Embryonic facial prominence (tissue), 1 donor: Measurements from ENCODE around the gene RIN3.

Source experiments
- DNase-seq: peaks from one replicate; pipeline ENCODE4 v3.0.0-alpha.2; 2016; ENCODE audit errors: extremely low spot score

RIN3 gene

DNA sequence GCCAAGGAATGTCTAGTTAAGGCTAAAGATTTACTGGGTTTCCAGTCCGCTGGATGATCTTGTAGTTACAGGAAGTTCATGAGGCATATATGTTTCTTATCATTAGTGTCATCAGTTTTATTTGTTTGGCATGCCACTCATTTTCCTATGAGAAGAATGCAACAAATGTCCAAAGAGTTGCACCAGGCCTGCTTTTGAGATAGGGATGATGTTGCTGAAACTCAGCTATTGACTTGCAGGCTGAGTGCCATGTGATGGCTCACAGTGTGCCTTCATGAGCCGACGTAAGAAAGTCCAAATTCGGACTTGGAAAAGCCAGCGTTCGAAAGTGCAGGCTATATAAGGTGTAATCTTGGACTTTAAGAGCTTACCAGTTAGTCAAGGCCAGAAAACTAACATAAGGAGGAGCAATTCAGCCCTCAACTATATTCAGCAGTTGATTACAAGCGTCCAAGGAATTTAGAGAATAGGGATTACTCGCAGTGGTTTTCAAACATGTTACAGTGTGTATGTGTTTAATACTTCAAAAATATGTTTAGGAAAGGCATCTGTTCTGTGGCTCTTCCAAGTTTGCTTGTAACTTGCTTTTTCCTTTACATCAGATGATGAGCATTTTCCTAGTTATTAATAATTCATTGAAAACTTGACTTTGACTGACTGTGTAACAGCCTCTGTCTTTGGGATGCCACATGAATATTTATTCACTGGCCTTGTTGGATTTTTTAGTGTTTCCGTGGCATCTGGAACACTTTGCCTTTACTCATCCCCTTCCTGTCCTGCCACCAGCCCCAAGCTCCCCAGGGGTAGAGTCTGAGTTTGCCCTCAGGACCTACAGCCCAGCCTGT is 133.6 kb downstream of the RIN3 start:
- DNase-seq, result peak; percentile 61

DNA sequence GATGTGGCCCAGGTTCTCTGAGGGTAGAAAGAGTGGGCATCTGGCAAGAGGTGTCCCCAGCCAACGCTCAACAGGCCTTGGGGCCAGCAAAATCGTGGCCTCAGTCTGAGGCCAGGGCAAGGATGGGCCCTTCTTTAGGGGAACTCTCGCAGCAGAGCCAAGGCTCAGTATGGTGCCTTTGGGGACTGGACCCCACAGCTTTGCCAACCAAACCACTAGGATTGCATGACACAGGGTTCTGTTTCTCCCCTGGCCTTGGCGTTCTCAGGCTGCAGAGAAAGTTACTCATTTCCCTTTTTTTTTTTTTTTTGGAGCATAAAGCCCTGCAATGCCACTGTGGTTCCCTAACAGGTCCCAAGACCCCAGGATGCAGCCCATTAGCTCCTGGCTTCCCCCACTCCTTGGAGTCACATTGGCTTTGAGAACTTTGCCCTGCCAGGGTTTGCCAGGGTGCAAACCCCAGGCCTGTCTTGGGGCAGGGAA is 134.3 kb downstream of the RIN3 start:
- no peak for DNase-seq

DNA sequence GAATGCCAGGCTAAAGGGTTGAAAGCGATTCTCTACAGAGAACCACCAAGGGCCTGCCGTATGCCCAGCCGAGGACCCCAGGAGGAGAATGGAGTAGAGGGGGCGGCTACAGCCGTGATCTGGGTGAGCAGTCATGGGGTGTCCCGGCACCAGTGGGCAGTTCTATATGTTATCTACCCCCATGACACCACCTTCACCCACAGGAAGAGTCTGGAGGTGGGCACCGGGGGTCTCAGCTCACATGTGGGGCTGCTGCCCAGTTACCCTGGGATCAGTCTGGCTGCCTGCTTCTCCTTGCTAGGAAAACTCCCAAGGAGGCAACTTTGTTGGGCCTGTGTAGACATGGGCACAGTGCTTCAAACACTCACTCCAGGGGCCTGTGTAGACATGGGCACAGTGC is 135.5 kb downstream of the RIN3 start:
- DNase-seq, result no peak

DNA sequence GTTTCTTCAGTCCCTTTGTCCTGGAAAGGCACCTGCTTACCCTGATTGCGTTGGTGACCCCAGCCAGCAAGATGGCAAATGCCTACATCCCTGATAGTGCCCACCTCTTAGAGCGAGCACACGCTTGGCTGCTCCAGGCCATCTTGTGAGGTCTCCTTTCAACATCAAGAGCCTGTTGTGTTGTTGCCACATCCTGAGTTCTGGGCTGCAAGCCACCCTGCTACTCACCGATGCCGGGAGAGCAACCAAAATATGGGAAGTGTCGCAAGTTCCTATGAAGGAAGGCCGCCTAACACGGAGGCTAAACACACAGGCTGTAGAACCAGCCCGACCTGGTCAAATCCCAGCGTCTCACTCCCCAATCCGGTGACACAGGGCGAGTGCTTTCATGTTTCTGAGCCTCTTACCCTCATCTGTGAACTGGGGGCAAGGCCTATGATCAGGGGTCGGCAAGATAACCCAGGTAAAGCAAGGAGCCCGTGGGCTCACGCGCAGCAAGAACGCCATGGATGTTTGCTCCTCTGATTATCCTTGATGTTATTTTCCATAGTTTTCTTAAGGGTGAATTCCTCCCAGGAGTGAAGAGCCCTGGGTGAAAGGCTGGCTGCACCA is 136.5 kb downstream of the RIN3 start:
- no peak for DNase-seq

DNA sequence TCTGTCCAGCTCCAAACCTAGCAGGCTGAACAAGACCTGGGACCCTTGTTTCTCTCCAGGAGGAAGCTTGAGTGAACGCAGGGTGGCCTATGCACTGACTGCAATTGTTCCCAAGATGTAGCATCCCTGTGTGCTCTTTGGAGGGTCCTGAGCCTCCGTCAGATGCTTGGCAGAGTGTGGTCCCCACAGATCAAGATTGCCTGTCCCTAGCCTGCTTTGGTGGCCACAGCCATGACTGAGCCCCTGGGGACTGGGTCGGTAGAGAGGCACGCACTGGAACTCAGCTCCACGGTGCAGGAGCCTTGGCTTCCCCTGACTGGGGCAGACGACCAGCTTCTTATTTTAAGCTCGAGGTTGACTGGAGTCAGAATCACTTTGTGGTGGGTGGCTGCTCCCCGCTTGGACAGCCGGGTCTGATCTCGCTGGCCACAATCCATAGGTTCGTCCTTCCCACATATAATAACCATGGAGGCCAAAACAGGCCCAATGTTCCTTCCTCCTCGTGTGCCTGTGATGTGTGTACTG is 137.1 kb downstream of the RIN3 start:
- DNase-seq, result no peak

DNA sequence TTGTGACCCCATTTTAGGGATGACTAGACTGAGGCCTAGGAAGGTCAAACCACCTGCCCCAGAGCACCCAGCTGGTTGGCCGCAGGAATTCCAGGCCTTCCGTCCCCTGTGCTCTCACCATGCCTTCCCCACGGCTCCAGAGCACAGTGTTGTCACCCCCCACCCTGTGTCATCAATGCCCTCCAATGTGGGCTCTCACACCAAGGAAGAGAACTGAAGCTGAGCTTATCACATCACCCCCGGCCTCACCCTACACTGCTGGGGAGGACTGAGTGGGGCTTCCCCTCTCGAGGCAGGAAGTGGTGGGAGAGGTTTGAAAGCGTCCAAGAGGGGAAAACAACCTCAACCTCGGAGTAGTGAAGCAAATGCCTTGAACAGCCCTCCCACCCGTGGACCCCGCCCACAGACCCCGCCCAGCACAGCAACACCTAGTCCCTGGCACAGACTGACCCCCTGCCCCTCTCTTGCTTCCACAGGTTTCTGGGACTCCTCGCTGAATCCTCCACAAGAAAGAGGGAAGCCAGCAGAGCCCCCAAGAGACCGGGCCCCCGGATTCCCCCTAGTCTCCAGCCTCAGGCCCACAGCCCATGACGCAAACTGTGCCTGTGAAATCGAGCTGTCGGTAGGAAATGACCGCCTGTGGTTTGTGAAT is 137.7 kb downstream of the RIN3 start:
- no peak for DNase-seq

DNA sequence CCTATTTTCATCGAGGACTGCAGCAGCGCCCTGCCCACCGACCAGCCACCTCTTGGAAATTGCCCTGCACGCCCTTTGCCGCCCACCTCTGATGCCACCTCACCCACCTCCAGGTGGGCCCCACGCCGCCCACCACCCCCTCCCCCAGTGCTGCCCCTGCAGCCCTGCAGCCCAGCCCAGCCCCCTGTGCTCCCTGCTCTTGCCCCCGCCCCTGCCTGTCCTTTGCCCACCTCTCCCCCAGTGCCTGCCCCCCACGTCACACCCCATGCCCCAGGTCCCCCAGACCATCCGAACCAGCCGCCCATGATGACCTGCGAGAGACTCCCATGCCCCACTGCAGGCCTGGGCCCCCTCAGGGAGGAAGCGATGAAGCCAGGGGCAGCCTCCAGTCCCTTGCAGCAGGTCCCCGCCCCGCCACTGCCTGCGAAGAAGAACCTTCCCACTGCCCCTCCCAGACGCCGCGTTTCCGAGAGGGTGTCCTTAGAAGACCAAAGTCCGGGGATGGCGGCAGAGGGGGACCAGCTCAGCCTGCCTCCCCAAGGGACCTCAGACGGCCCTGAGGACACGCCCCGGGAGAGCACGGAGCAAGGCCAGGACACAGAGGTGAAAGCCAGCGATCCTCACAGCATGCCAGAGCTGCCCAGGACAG is 138.3 kb downstream of the RIN3 start:
- no peak for DNase-seq

DNA sequence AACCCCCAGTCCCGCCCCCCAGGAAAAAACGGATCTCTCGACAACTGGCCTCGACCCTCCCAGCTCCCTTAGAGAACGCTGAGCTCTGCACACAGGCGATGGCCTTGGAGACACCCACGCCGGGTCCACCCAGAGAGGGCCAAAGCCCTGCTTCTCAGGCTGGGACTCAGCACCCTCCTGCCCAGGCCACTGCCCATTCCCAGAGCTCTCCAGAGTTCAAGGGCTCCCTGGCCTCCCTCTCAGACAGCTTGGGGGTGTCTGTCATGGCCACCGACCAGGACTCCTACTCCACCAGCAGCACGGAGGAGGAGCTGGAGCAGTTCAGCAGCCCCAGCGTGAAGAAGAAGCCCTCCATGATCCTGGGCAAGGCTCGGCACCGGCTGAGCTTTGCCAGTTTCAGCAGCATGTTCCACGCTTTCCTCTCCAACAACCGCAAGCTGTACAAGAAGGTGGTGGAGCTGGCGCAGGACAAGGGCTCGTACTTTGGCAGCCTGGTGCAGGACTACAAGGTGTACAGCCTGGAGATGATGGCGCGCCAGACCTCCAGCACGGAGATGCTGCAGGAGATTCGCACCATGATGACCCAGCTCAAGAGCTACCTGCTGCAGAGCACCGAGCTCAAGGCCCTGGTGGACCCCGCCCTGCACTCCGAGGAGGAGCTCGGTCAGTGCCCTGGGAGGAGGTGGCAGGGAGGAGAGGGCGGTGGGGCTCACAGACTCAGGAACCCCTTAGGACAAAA is 139.0 kb downstream of the RIN3 start:
- no peak for DNase-seq

DNA sequence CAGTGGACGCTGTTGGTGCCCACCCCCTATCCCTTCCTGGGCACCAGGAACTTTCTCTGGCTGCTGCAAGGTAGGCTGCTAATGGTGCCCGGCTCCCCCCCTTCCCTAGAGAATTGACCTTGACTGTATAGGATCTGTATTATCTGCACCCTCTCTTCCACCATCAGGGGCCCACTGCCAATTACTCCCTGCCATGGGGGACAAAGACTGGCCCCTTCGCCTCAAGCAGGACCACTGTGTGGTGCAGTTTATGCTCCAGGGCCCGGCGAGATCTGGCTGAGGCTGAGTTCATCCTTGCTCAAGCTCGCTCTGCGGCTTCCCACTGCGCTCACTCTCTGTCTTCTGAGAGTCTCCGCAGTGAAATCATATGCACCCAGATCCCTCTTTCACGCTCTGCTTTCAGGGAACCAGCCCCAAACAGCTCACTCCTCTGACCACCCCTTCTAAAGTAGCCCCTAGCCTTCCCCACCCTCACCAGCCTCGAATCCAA is 139.6 kb downstream of the RIN3 start:
- no peak for DNase-seq

DNA sequence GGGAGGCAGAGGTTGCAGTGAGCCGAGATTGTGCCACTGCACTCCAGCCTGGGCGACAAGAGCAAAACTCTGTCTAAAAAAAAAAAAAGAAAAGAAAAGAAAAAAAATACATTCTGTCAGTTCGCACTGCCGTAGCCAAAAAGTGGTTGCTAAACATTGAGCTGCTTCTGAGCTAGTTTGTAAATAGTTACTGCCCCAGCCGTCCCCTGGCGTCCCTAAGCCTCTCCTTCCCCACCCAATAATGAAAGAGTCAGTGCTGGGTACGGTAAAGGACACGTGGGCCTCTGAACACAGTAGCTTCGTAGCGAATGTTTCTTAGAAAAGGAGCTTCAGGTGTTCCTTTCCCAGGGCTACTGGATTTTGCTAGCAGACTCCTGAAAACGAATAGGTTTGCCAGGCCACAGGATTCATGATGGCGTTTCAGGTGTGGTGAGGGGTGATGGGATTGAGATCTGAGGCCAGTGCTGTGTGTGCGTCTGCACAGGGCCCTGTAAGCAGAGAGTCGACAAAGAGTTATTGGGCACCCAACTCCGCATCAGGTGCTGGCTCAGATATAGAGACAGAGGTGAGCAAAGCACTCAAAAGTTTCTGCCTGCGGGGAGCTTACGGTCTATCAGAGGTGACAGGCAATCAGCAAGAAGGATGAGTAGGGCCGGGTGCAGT is 140.8 kb downstream of the RIN3 start:
- DNase-seq, result no peak

DNA sequence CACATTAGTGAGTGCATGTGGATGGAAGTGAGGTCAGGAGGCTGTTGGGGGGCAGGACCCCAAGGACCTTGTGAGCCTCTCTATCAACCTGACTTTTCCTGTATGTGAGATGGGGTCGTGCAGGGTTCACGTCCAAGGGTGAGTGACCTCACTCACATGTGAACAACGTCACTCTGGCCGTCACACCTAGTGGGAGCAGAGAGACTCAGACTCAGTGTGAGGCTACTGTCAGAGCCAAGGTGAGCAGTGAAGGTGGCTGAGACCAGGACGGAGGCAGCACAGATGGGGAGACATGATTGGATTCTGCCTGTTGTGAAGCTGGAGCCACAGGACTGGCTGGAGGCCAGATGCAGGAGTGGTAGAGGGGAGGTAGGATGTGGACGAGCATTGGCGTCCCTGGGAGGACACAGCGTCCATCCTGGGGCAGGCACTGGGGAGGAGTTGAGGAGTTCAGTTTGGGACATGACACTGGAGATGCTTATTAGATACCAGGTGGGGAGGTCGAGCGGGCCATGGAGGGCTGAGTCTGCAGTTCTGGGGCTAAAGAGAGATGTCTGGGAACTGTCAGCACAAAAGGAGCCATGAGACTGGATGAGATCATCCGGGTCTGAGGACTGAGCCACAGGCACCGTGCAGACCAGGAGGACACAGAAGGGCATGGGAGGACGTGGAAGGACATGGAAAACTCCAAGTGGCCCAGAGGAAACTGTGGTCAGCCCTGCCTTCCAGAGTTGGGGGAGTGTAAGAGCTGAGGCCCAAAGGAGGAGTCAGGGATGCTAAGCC is 142.0 kb downstream of the RIN3 start:
- no peak for DNase-seq

DNA sequence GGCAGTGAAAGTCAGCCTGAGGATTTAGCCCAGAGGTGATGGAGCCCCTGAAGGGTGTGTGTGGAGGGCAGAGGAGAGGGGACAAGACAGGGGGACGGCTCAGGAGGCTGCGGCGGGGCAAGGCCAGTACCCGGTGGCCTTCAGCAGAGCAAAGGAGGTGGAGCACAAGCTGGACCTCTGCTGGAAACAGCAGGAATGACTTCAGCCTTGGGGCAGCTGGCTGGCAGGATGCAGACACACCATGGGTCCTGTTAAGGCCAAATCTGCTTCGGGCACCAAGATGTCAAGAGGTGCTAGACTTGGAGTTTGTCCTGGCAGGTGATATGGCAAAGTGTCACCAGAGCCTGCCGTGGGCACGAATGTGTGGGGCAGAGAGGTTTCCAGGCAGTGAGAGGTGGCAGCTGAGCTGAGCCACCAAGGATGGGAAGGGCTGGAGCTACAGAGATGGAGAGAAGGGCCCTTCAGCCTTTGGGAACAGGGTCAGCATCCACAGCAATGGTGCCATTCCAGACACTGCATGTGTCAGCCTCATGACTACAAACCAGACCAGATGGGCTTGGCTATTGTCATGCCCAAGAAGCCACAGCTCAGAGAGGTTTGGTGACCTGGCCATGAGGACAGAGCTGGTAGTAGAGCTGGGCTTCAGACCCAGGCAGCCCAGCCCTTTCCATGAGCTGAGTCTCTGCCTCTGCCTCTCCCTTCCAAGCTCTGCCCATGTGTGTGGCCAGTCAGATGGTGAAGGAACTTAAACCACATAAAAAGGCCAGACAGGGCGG is 142.9 kb downstream of the RIN3 start:
- no peak for DNase-seq

DNA sequence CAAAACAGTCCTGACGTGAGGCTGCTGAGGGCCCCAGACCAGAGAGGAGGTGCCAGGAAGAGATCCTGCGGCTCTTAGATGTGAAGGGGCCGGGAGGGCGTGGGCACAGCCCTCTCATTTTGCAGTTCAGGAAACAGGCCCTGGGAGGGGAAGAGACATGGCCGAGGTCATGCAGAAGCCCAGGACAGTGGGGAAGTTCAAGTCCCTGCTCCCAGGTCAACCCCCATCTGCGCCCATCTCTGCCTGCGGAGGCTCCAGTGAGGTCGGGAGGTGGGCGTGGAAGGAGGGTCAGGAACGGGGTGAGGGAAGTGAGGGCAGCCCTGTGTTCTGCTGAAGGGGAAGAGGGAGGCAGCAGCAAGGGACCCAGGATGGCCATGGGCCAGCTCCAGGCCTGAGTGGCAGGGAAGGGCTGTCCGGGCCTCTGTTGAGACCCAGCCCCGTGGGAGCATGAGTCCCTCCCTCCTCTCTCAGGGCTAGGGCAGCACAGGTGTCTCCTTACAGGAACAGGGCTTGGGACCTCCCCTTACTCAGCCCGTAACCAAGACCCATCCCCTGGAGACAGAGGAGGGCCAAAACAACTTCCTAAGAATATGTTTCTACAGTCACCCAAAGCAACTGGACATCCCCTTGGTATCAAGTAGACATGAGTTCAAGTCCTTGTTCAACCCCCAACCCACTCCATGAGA is 144.0 kb downstream of the RIN3 start:
- DNase-seq, result no peak

DNA sequence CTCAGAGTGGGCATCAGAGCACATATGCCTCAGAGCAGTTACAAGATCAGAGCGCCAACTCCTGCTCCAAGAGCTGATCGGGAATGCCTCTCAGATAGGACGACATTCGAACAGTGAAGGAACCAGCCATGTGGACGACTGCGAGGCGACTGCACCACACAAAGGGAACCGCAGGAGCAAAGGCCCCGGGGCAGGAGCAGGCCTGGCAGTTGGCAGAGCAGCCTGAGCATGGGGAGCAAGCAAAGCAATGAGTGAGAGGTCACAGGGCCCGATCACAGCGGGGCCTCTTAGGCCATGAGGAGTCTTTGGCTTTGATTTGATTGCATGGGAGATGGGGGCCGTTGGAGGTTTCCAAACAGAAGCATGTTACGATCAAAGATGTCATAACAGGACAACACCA is 144.6 kb downstream of the RIN3 start:
- no peak for DNase-seq

DNA sequence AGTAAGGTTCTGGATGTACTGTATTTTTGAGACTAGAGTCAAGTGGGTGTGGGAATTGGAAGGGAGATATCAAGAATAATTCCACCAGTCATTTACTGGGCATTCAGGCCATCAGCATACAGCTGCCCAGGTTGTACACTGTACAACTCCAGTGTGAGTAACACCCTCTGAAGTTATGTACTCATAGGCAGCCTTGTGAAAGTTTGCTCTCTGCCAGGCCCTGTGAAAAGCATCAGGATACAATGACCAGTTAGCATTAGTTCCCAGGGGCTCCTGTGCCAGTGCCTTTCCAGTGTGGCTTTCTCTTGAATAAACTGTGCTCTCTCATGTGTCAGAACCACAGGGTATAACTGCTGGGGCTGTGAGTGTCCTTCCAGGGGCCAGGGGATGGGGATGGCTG is 145.1 kb downstream of the RIN3 start:
- no peak for DNase-seq

DNA sequence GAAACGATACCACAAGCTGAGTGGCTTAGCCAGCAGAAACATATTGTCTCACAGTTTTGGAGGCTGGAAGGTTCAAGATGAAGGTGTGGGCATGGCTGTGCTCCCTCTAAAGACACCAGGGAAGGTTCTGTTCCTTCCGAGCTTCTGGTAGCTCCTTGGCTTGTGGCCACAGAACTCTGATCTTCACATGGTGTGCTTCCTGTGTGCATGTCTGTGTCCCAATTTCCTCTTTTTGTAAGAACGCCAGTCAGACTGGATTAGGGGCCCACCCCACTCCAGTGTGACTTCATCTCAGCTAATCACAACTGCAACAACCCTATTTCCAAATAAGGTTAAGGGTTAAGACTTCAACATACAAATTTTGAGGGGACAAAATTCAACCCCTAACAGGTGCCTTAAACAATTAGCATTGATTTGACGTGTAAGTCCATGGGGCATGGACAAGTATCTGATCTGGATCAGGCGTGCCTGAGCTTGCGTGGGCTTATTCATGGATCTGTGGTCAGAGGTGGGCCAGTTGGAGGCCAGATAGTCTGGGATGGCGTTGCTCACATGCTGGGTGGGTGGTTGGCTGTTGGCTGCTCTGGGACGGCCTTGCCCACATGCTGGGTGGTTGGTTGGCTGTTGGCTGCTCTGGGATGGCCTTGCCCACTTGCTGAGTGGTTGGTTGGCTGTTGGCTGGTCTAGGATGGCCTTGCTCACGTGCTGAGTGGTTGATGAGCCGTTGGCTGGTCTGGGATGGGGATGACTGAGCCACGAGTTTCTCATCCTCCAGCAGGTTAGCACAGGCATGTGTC is 146.4 kb downstream of the RIN3 start:
- DNase-seq, result no peak

DNA sequence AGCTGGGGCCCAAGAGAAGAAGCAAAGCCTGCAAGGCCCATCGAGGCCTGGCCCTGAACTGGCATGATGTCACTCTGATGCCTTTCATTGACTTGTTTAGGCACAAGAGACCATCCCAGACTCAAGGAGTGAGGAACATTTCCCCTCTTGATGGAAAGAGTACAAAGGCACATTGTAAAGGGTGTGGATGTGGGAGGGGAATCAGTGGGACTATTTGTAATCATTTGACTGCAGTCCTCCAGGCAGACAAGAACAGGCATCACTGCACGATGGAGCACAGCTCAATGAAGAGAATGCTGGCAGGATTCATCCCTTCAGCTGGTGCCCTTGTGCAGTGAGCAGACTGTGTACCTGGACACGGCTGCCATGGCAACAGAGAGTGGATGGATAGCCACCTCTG is 147.0 kb downstream of the RIN3 start:
- no peak for DNase-seq

DNA sequence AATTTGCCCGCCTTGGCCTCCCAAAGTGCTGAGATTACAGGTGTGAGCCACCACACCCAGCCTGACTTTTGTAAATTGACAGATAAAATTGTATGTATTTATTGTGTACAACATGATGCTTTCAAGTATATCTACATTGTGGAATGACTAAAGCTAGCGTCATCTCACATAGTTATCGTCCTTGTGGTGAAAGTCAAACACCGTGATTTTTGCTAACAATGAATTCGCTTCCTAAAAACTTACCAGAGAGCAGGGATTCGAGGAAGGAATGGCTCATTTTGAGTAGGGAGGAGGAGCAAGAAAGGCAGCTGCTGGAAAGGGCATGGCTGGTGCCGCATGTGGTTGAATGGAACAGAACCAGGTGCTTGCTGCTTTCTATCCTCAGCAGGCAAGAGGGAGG is 149.5 kb downstream of the RIN3 start:
- no peak for DNase-seq
